DMS53 (cell line): ENCODE data around the gene CTDSP2.
"Not testable (repeated sequence)": the region's sequence is repeated elsewhere in the genome, so short reads cannot be mapped to it uniquely, and the experiment has no call there.

Experiments used
- DNase-seq: peaks from one replicate; lab custom pipeline; 2025; lab: John Stamatoyannopoulos, UW

The CTDSP2 gene

GRCh38 chr12:57835366-57836288 is 10.9 kb downstream of the CTDSP2 start:
- DNase-seq: no peak

GRCh38 chr12:57834086-57834876 is 12.2 kb downstream of the CTDSP2 start:
- DNase-seq: peak; percentile 27

- no peak for DNase-seq
Observed at GRCh38 chr12:57833672-57834071, 12.9 kb downstream of the CTDSP2 start.

GRCh38 chr12:57832966-57833365 is 13.6 kb downstream of the CTDSP2 start:
- no peak for DNase-seq

- DNase-seq: no peak
Observed at GRCh38 chr12:57830393-57830792, 16.1 kb downstream of the CTDSP2 start.

- no peak for DNase-seq
Observed at GRCh38 chr12:57829025-57829777, 17.3 kb downstream of the CTDSP2 start.

GRCh38 chr12:57826966-57827365 is 19.6 kb downstream of the CTDSP2 start:
- no peak for DNase-seq

GRCh38 chr12:57826400-57826799 is 20.1 kb downstream of the CTDSP2 start:
- DNase-seq: no peak

GRCh38 chr12:57825451-57825850 is 21.1 kb downstream of the CTDSP2 start:
- DNase-seq: no peak

GRCh38 chr12:57823908-57824640 is 22.5 kb downstream of the CTDSP2 start:
- DNase-seq: no peak

GRCh38 chr12:57823131-57823907 is 23.2 kb downstream of the CTDSP2 start:
- DNase-seq: no peak

- no peak for DNase-seq
Observed at GRCh38 chr12:57822392-57823130, 24.0 kb downstream of the CTDSP2 start.

GRCh38 chr12:57821474-57822214 is 24.9 kb downstream of the CTDSP2 start:
- DNase-seq: no peak

GRCh38 chr12:57821015-57821414 is 25.5 kb downstream of the CTDSP2 start:
- not testable (repeated sequence) for DNase-seq

- peak; percentile 29 for DNase-seq
Observed at GRCh38 chr12:57820119-57820518, 26.4 kb downstream of the CTDSP2 start.

- not testable (repeated sequence) for DNase-seq
Observed at GRCh38 chr12:57817990-57818331, 28.6 kb downstream of the CTDSP2 start.

- DNase-seq: no peak
Observed at GRCh38 chr12:57817261-57817989, 29.1 kb downstream of the CTDSP2 start.

GRCh38 chr12:57816855-57817151 is 29.7 kb downstream of the CTDSP2 start:
- DNase-seq: no peak
